ENCODE data around the gene SIRT6. TPM values are rescaled to one million over a fixed set of nuclear protein-coding genes. Genes with fewer than 3 reads are reported as not detected.

SIRT6 gene
- total and polyA plus RNA-seq, 9 of the 15 experiments (the other 6 are each of a cell fraction or from before 2014, with no cell fraction given), result 1.4 to 41.1 (median 10.2) TPM

DNA sequence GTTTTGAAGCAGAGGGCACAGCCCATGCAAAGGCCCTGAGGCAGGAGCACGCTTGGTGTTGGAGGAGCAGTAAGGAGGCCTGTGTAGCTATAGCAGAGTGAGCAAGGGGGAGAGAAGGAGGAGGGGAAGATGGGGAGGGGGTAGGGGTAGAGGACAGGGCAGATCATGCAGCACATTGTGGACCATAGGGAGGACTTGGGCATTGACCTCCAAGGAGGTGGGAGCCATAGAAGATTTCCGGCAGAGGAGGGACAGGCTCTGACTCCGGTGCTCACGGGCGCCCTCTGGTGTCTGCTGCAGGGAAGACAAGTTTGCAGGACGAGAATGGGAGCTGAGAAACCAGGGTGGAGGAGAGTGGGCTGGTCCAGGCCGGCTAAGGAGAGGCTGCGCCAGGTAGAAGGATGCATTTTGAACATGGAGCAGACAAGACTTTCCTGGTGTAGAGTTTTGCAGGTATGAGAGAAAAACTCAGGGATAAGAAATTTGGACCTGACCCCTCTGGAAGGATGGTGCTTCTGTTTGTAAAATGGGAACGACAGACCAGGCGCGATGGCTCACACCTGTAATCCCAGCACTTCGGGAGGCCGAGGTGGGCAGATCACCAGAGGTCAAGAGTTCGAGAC is 42.6 kb downstream of the SIRT6 start (continued):
- TF ChIP-seq RCOR1 (IDR thresholded peaks at IDR 0.05; ENCODE audit: borderline replicate concordance in 1 of 2, low read depth in 2 of 2, low read length in 2 of 2) (peak in 1 of 2 experiments; percentile 78; a peak in 3 of 4 replicates), RUNX1 (IDR thresholded peaks at IDR 0.05; ENCODE audit: low read depth) (no peak), CBFB (CRISPR knock-in tag; IDR thresholded peaks at IDR 0.05) (no peak), KDM1A (IDR thresholded peaks at IDR 0.05) (peak; percentile 56 to 87; a peak in 2 of 4 replicates), POLR2A (conservative IDR thresholded peaks at IDR 0.05) (no peak), CREM (IDR thresholded peaks at IDR 0.05; ENCODE audit: low read depth) (peak; percentile 39; the same call in 1 of the 2 replicates), CBX1 (IDR thresholded peaks at IDR 0.05; ENCODE audit: low read depth) (peak; percentile 48; the same call in 1 of the 2 replicates), FOXP1 (CRISPR knock-in tag; IDR thresholded peaks at IDR 0.05) (no peak), ZNF197 (CRISPR knock-in tag; IDR thresholded peaks at IDR 0.05; ENCODE audit: low read depth) (no peak), FOXJ3 (CRISPR knock-in tag; IDR thresholded peaks at IDR 0.05) (no peak), KHSRP (IDR thresholded peaks at IDR 0.05) (no peak), ZNF263 (CRISPR knock-in tag; IDR thresholded peaks at IDR 0.05; ENCODE audit: borderline replicate concordance) (peak; percentile 88), RBM25 (IDR thresholded peaks at IDR 0.05; ENCODE audit: low read depth, low read length, severe bottlenecking) (peak; percentile 83), CAMTA2 (CRISPR knock-in tag; conservative IDR thresholded peaks at IDR 0.05) (no peak)
- TF ChIP-seq, protein P1, sequence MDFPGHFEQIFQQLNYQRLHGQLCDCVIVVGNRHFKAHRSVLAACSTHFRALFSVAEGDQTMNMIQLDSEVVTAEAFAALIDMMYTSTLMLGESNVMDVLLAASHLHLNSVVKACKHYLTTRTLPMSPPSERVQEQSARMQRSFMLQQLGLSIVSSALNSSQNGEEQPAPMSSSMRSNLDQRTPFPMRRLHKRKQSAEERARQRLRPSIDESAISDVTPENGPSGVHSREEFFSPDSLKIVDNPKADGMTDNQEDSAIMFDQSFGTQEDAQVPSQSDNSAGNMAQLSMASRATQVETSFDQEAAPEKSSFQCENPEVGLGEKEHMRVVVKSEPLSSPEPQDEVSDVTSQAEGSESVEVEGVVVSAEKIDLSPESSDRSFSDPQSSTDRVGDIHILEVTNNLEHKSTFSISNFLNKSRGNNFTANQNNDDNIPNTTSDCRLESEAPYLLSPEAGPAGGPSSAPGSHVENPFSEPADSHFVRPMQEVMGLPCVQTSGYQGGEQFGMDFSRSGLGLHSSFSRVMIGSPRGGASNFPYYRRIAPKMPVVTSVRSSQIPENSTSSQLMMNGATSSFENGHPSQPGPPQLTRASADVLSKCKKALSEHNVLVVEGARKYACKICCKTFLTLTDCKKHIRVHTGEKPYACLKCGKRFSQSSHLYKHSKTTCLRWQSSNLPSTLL (IDR thresholded peaks at IDR 0.05), result peak; percentile 72
- TF ChIP-seq, protein P2, sequence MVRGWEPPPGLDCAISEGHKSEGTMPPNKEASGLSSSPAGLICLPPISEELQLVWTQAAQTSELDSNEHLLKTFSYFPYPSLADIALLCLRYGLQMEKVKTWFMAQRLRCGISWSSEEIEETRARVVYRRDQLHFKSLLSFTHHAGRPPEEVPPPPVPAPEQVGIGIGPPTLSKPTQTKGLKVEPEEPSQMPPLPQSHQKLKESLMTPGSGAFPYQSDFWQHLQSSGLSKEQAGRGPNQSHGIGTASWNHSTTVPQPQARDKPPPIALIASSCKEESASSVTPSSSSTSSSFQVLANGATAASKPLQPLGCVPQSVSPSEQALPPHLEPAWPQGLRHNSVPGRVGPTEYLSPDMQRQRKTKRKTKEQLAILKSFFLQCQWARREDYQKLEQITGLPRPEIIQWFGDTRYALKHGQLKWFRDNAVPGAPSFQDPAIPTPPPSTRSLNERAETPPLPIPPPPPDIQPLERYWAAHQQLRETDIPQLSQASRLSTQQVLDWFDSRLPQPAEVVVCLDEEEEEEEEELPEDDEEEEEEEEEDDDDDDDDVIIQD (CRISPR knock-in tag; IDR thresholded peaks at IDR 0.05), result no peak
- TF ChIP-seq, protein P3, sequence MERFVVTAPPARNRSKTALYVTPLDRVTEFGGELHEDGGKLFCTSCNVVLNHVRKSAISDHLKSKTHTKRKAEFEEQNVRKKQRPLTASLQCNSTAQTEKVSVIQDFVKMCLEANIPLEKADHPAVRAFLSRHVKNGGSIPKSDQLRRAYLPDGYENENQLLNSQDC (CRISPR knock-in tag; IDR thresholded peaks at IDR 0.05), result no peak

Data from K562 (cell line).